Stimulated activated CD4-positive, alpha-beta T cell treated with anti-CD3 and anti-CD28 coated beads, Interleukin-4, amount 100 ng/mL, for 1 hour (primary cell): ENCODE measurements around the gene PRIM2.
"Not testable (repeated sequence)": the region's sequence is repeated elsewhere in the genome, so short reads cannot be mapped to it uniquely, and the experiment has no call there.

Experiments
- DNase-seq: peaks from one replicate; pipeline ENCODE4 v3.0.0-alpha.2; 2020

The PRIM2 gene, protein sequence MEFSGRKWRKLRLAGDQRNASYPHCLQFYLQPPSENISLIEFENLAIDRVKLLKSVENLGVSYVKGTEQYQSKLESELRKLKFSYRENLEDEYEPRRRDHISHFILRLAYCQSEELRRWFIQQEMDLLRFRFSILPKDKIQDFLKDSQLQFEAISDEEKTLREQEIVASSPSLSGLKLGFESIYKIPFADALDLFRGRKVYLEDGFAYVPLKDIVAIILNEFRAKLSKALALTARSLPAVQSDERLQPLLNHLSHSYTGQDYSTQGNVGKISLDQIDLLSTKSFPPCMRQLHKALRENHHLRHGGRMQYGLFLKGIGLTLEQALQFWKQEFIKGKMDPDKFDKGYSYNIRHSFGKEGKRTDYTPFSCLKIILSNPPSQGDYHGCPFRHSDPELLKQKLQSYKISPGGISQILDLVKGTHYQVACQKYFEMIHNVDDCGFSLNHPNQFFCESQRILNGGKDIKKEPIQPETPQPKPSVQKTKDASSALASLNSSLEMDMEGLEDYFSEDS

DNA sequence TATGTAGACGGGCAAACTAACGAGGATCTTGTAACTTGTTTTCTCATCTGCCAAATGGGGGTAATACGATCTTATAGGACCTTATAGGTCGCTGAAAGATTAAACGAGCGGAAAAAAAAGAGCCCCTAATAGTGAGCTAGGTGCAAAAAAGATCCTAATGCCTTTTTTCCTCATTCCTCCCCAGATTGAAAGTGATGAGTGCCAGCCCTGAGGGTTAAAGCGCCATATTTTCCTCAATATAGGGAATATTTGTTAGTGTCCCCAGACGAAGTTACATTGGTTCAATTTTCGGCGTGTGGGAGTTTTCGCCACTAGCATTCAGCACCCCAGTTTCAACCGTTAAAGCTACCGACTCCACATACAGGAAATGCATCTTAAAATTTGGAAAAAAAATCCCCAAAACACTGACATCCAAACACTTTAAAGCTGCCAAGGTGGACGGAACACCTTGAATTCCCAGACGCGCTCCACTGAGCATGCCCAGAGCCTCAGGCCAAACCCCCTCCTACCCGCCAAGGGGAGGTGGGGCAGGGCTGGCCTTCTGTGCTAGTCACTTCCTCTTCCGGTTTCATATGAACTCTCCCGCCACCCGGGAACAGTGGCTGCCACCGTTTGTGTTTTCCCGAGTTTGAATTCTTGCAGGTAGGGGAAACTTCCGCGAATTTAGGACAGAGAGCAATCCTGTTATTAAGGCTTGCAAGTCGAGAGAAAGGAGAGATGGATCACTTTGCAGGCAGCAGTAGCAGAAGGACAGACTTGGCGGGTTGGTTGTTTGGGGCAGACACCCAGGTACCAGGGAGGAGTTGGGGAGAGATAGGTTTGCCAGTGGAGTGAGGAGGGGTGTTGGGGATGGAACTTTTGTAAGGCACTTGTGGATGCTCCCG lies at the start of gene PRIM2:
PRIM2 (plus strand) TSS at position 571 of the 884 bp plus-strand sequence. CDS start 816 bp downstream, outside the sequence.
- peak; percentile 81 for DNase-seq

DNA sequence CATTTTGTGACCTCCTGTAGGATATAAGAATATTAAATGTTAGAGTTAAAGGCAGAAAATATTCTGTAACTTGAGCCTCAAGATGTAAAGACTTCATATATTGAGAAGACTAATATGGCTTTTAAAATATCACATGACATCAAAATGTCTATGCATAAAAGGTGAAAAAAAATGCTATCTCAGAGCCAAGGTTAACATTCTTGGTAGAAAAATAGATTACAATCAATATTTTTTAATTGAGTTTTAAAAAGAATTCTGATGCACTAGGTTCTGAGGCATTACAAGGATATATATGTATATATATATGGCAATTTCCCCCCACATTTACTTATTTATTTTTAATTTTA lies 49.2 kb upstream of the PRIM2 start:
- DNase-seq = no peak

DNA sequence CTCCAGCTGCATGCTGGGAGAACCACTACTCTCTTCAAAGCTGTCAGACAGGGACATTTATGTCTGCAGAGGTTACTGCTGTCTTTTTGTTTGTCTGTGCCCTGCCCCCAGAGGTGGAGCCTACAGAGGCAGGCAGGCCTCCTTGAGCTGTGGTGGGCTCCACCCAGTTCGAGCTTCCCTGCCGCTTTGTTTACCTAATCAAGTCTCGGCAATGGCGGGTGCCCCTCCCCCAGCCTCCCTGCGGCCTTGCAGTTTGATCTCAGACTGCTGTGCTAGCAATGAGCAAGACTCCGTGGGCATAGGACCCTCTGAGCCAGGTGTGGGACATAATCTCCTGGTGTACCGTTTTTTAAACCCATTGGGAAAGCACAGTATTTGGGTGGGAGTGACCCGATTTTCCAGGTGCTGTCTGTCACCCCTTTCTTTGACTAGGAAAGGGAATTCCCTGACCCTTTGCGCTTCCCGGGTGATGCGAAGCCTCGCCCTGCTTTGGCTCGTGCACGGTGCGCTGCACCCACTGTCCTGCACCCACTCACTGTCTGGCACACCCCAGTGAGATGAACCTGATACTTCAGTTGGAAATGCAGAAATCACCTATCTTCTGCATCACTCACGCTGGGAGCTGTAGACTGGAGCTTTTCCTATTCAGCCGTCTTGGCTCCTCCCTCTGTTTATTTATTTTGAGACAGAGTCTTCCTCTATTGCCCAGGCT lies 43.2 kb upstream of the PRIM2 start:
- not testable (repeated sequence) for DNase-seq

DNA sequence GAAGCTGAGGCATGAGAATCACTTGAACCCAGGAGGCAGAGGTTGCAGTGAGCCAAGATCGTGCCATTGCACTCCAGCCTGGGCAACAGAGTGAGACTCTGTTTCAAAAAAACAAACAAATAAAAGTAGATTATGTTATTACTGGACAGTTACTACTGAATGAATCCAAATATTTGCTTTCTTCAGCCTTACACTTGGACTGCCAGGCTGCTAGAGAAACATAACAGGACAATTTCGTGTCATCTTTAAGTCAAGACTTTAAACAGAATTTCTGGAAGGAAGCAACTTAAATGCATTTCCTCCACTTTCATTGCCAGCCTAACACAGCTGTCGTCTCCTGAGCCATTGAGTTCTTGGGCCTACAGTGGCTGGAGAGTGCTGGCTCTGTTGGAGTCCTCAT lies 42.0 kb upstream of the PRIM2 start:
- DNase-seq = no peak

DNA sequence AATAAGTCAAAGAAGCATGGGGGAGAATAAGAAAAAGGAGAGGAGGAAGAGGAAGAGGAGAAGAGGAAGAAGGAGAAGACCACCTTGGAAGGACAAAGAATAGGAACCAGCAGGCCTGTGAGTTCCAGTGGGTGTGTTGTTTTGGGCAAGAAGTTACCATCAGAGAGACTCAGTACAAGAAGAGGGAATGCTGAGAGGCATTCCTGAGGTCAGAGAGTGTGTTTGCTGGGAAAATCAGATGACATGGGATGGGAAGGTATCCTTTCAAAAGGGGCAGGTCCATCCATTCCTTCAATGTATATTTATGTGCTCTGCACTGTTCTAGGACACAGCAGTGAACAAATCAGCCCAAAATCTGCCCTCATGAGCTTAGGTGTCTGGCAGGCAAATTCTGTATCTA lies 40.5 kb upstream of the PRIM2 start:
- no peak for DNase-seq

DNA sequence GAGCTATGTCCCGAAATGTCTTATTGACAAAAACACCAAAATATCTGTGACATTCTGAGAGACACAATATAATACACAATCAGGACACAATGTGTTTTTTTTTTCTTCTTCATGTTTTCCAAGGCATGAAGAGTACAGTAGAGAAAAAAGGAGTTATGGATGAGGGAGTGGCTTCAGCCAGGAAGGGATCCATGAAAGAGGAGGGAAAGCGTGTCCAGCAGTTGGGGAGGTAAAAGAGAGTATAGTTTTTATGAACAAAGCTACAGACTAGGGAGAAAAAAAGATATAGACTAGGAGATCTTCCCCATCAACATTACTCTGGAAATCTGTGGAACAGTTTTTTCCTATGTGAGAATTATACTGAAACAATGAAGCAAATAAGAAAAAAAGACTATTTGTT lies 38.9 kb upstream of the PRIM2 start:
- no peak for DNase-seq

DNA sequence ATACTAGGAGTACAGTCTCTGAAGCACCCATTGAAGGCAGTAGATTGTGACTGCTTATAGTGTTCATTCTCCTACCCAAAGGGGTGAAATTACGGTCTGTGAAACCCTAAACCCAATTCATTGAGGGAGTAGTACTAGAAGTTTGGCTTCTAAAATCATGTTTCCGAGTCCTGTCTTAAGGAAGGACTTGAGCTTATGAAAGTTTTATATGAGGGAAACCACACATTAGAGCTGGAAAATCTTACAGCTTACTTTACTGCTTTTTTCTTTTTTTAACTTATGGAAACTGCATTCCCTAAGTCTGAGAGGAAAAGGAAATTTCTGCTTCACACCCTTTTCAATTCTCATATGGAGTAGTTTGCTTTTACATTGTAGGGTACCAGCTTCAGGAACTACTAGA lies 38.4 kb upstream of the PRIM2 start:
- no peak for DNase-seq

DNA sequence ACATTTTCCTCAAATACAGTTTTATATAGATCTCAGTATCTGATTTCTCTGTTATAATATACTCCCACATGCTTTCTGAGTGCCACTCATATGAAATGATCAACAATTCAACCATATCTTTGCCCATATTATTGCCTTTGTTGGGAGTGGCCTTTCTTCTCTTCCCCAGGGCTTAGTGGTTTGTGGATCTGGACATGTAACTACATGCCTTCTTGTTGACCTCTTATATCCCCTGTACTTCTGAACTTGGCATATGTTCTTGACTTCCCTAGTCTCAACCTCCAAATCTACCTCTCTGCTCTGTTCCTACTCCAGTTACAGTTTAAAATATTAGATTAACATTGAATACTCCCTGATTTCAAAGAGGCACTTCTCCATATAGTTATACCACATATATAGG lies 34.3 kb upstream of the PRIM2 start:
- no peak for DNase-seq

DNA sequence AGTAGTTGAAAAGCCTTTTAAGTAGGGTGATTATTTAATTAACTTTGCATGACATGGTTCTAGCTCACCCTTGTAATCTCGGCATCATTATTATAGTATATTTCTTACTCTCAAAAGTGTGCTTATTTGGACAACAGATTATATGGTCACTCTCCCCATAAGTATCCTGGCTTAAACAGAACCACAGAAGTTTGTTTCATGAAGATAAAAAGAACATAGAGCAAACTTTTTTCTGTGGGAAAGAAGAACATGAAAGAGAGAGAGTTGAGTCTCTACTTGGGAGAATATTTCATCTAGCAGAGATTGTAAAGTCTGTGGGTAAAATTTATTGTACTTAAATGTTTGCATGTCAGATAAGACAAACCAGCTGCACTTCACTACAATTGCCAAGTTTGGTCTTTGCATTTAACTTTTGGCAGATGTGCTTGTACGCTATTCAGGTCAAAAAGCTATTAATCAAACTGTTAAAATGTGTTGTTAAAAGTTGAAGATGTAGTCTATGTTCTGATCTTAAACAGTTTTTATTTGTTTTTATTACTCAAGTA lies 33.4 kb upstream of the PRIM2 start:
- DNase-seq = no peak

DNA sequence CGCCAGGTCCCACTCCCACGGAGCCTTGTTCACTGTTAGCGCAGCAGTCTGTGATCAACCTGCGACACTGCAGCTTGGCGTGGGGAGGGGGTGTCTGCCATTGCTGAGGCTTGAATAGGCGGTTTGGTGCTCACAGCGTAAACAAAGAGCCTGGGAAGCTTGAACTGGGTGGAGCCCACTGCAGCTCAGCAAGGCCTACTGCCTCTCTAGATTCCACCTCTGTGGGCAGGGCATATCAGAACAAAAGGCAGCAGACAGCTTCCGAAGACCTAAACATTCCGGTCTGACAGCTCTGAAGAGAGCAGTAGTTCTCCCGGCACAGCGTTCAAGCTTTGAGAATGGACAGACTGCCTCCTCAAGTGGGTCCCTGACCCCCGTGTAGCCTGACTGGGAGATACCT lies 29.3 kb upstream of the PRIM2 start:
- not testable (repeated sequence) for DNase-seq

DNA sequence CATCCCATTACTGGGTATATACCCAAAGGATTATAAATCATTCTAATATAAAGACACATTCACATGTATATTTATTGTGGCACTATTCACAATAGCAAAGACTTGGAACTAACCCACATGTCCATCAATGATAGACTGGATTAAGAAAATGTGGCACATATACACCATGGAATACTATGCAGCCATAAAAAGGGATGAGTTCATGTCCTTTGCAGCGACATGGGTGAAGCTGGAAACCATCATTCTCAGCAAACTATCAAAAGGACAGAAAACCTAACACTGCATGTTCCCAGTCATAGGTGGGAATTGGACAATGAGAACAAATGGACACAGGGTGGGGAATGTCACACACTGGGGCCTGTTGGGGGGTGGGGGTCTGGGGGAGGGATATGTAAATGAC lies 24.0 kb upstream of the PRIM2 start:
- not testable (repeated sequence) for DNase-seq

DNA sequence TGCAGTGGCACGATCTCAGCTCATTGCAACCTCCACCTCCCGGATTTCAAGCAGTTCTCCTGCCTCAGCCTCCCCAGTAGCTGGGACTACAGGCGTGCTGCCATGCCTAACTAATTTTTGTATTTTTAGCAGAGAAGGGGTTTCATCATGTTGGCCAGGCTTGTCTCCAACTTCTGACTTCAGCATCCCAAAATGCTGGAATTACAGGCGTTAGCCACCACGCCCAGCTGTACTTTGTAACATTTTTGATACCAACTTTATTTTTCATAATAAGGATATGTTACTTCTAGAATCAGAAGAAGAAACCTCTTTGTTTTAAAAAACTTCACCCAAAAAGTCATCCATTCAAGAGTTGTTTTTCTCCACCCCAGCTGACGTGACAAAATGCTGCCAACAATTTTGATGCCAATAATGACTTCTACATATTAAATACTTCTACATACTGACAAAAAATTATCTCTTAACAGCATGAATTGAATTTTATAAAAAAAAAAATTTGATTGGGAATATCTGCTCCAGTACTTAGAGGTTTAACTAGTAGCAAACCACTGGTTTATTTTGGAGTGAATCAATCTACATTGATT lies 22.5 kb upstream of the PRIM2 start:
- DNase-seq = no peak

DNA sequence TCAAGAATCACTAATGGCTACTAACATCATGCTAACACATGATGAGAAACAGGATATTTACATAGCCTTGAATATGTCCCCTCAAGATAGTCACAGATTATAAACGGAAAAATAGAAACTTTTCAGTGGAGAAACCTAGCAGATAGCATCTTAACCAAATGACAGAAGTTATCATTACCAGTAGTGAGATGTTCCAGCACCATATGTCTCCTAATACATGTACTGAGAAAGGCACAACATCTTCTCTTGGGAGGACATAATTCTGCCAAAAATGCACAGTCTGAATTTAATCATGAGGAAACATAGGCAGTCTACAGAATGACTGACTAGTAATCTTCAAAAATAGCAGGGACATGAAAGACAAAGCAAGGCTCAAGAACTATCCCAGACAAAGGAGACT lies 19.9 kb upstream of the PRIM2 start:
- no peak for DNase-seq

DNA sequence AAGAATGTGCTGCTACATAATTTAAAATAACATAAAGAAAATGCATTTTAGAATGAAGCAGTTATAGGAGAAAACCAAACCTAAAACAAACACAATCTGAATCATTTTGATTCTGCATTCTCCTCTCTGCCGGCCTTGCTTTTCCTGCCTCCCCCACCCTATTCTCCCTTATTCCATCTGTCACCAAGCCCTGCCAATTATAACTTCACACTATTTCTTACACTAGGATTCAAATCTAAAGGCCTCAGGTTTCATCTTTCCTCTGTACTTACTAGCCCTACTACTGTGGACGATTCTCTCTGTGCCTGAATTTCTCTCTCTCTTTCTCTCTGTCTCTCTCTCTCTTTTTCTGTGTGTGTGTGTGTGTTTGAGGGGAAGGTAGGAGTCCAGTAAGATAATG lies 18.7 kb upstream of the PRIM2 start:
- DNase-seq = no peak

DNA sequence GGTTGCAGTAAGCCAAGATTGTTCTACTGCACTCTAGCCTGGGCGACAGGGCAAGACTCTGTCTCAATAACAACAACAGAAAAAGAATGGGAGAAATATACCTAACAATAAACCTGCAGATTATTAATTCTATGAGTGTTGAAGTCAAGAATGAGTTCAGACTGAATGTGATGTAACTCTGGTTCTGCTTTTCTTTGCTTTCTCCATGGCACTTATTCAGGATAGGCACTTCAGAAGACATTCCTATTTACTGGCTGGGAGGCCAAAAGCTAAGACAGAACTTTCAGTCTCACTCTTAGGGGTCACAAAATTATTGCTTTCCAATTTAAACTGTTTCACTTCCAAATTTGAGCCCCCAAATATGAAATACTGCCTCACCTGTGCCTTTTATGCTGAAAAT lies 15.7 kb upstream of the PRIM2 start:
- no peak for DNase-seq

DNA sequence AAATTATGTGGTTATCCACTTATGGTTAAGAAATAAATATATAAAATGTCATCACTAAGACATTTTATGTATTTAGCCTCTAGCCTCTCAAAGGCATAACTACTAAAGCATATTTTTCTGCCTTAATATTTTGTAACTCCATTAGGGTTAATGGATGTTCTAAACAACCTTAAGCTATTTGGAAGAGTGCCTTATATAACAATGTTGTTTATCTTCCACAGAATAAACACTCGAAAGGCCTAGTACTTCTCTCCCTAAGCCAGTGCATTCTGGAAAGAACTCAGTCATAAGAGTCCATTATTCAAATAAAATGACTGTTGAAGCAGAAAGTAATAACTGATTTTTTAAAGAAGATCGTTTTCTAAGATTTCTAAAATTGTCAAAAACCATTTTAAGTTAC lies 15.0 kb upstream of the PRIM2 start:
- DNase-seq = no peak

DNA sequence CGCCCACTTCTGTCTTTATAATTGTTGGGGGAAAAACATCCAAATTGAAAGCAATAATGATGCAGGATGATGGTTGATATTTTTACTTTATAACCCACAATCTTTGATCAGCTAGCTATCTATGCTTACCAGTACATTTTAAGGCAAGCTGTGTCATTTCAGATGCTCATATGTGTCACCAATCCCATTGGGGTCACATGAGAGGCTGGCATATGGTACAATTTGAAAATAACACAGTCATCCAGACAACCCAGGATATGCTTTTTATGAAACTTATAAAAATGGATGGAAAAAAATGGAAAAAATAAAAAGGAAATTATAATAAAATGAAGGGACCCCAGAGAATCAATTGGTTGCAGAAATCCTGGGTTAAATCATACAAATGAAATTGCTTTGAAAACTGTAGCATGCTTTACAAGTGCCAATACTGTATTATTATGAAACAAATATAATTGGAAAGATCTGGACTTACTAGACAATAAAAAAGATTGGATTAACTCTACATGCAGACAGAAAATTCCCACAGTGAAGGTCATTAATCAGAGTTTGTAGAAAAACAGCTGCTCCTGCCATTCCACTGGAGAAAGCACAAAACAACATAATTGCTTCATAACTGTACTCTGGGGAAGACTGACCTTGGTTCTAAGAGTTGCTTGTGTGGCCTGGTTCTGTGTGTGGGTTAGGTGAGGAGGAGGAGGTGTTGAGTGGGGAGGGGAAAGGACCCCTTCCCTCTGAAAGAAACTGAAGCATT lies 13.3 kb upstream of the PRIM2 start:
- DNase-seq = no peak

DNA sequence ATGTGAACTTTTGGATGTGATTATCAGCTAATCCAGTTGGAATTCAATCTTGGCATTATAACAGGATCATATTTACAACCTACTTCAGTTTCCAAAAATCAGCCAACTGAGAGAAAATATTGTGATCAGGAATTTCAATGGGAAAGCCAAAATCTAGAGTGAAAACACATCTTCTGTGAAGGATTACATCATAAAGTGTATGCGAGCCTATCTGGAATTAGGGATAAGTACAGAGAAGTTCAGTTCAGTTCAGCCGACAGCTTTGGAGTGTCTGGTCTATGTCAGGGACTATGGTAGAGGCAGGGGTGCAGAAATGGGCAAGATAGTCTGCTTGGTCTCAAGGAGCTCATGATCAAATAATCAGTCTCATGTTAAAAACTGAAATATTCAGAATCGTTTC lies 12.3 kb upstream of the PRIM2 start:
- DNase-seq = no peak

DNA sequence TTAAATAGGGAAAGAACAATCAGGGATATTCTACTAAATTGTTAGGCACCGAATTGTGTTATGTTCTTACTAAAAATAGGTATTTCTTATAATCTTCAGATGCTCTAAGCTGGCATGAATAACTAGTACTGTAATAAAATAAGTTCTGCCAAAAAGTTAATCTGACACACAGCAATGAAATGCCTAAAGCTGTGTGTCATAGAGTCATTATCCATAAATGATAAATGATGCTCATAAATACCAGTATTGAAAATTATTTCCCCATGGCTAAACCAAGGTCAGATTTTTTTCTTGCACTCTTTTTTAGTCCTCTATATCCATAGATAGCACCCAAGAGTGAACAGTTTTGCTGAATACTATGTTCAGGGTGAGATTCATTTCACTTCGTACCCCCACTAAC lies 11.7 kb upstream of the PRIM2 start:
- DNase-seq = no peak

DNA sequence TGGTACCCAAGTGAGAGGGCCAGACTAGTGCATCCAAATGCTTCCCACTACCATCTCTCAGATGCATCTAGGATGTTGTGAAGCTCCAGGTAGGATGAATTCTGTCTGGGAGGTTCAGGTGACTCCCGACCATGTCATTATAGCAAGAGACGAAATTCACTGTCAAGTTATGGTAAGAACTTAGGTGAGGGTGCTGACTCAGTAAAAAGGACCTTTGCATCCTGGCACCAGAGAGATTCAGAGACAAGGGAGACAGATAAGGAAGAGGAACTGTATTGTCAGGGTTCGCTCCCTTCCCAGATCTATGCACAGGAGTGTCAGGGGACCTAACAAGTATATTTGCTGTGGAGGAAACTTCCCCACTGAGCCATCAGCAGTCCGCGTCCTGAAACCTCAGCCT lies 11.2 kb upstream of the PRIM2 start:
- no peak for DNase-seq

DNA sequence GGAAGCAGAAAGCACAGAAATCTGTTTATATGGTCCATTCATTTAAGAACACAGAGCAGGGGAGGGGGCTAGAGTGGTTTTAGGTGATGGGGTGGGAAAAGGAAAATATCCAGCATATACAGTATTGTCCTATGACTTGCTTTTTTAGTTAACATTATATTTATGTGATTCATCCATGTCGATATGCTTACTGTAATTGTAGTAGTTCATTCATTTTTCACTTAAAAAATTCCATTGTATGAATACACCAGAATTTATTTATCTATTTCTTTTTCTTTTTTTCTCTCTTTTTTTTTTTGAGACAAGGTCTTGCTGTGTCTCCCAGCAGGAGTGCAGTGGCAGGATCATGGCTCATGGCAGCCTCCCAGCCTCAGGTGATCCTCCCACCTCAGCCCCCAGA lies 9.6 kb upstream of the PRIM2 start:
- no peak for DNase-seq

DNA sequence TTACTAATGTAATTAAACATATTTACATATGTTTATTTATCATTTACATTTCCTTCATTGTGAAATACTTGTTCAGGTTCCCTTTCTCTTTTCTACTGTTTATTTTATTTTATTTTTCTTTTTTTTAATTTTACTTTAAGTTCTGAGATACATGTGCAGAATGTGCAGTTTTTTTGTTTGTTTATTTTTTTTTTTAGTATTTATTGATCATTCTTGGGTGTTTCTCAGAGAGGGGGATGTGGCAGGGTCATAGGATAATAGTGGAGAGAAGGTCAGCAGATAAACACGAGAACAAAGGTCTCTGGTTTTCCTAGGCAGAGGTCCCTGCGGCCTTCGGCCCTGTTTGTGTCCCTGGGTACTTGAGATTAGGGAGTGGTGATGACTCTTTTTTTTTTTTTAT lies 8.7 kb upstream of the PRIM2 start:
- DNase-seq = not testable (repeated sequence)
